Measurements from ENCODE around the gene SCIN.

Gene SCIN

GRCh38 chr7:12674861-12675260 is 104.3 kb downstream of the SCIN start:
- TF ChIP-seq RAD21 (IDR thresholded peaks at IDR 0.05; ENCODE audit: low read depth) (peak; percentile 70), TCF12 (IDR thresholded peaks at IDR 0.05; ENCODE audit: low read depth) (no peak), CEBPB (IDR thresholded peaks at IDR 0.05) (peak; percentile 48; the same call in 1 of the 2 replicates)

GRCh38 chr7:12683678-12684585 is 113.4 kb downstream of the SCIN start:
- TF ChIP-seq RAD21 (IDR thresholded peaks at IDR 0.05; ENCODE audit: low read depth) = peak; percentile 51
- TF ChIP-seq FOXM1 (IDR thresholded peaks at IDR 0.05; ENCODE audit: borderline replicate concordance, low read depth) = no peak

DNA sequence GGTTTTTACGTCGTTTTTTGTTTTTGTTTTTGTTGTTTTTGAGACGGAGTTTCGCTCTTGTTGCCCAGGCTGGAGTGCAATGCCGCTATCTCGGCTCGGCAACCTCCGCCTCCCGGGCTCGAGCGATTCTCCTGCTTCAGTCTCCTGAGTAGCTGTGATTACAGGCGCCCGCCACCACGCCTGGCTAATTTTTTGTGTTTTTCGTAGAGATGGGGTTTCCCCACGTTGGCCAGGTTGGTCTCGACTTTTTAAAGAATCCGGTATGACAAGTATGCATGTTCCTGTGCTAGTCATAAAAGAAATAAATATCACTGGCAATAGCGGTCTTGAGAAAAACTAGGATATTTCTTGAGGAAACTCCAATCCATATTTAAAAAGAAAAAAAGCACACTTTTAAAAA is 114.2 kb downstream of the SCIN start:
- TF ChIP-seq TEAD4 (IDR thresholded peaks at IDR 0.05) (no peak), CEBPB (IDR thresholded peaks at IDR 0.05) (no peak), TCF12 (IDR thresholded peaks at IDR 0.05; ENCODE audit: low read depth) (no peak), TAF1 (IDR thresholded peaks at IDR 0.05; ENCODE audit: low read depth) (no peak), ZBTB7A (IDR thresholded peaks at IDR 0.05; ENCODE audit: low read depth) (no peak), EP300 (IDR thresholded peaks at IDR 0.05; ENCODE audit: borderline replicate concordance) (no peak), NFIC (IDR thresholded peaks at IDR 0.05) (no peak), YY1 (IDR thresholded peaks at IDR 0.05; ENCODE audit: low read depth) (no peak), FOXM1 (IDR thresholded peaks at IDR 0.05; ENCODE audit: borderline replicate concordance, low read depth) (no peak)
- TF ChIP-seq, protein P1, sequence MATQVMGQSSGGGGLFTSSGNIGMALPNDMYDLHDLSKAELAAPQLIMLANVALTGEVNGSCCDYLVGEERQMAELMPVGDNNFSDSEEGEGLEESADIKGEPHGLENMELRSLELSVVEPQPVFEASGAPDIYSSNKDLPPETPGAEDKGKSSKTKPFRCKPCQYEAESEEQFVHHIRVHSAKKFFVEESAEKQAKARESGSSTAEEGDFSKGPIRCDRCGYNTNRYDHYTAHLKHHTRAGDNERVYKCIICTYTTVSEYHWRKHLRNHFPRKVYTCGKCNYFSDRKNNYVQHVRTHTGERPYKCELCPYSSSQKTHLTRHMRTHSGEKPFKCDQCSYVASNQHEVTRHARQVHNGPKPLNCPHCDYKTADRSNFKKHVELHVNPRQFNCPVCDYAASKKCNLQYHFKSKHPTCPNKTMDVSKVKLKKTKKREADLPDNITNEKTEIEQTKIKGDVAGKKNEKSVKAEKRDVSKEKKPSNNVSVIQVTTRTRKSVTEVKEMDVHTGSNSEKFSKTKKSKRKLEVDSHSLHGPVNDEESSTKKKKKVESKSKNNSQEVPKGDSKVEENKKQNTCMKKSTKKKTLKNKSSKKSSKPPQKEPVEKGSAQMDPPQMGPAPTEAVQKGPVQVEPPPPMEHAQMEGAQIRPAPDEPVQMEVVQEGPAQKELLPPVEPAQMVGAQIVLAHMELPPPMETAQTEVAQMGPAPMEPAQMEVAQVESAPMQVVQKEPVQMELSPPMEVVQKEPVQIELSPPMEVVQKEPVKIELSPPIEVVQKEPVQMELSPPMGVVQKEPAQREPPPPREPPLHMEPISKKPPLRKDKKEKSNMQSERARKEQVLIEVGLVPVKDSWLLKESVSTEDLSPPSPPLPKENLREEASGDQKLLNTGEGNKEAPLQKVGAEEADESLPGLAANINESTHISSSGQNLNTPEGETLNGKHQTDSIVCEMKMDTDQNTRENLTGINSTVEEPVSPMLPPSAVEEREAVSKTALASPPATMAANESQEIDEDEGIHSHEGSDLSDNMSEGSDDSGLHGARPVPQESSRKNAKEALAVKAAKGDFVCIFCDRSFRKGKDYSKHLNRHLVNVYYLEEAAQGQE (IDR thresholded peaks at IDR 0.05; ENCODE audit: low read depth) = no peak

DNA sequence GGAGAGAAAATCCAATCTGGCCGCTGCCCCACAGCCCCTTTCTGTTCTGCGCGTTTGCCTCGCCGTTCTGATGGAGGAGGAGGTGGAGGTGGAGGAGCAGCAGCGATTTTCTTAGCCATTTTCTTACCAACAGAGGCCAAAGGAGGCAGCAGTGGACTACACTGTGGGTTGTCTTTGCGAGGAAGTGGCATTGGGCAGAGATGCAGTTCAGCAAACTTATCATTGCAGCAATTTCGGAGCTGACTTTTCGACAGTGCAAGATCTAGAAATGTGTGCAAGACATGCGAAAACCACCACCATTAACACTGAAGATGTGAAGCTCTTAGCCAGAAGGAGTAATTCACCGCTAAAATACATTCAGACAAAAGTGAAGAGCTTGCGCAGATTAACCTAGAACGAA is 115.0 kb downstream of the SCIN start:
- TF ChIP-seq, protein P1 (IDR thresholded peaks at IDR 0.05; ENCODE audit: low read depth) = no peak
- TF ChIP-seq RAD21 (IDR thresholded peaks at IDR 0.05; ENCODE audit: low read depth) = peak; percentile 34; the same call in 1 of the 2 replicates
- TF ChIP-seq TAF1 (IDR thresholded peaks at IDR 0.05; ENCODE audit: low read depth) = no peak

GRCh38 chr7:12686234-12686890 is 115.8 kb downstream of the SCIN start:
- TF ChIP-seq CEBPB (IDR thresholded peaks at IDR 0.05) (no peak), TAF1 (IDR thresholded peaks at IDR 0.05; ENCODE audit: low read depth) (no peak), EP300 (IDR thresholded peaks at IDR 0.05; ENCODE audit: borderline replicate concordance) (no peak), RAD21 (IDR thresholded peaks at IDR 0.05; ENCODE audit: low read depth) (peak; percentile 11; the same call in 1 of the 2 replicates), YY1 (IDR thresholded peaks at IDR 0.05; ENCODE audit: low read depth) (0 out of 2 replicates have a peak, but pooled peaks have one; percentile 23), EGR1 (IDR thresholded peaks at IDR 0.05) (no peak), TCF12 (IDR thresholded peaks at IDR 0.05; ENCODE audit: low read depth) (0 out of 2 replicates have a peak, but pooled peaks have one; percentile 28), FOXM1 (IDR thresholded peaks at IDR 0.05; ENCODE audit: borderline replicate concordance, low read depth) (peak; percentile 35; the same call in 1 of the 2 replicates), ZBTB7A (IDR thresholded peaks at IDR 0.05; ENCODE audit: low read depth) (no peak), NFIC (IDR thresholded peaks at IDR 0.05) (no peak), MAX (IDR thresholded peaks at IDR 0.05) (peak; percentile 92), TEAD4 (IDR thresholded peaks at IDR 0.05) (0 out of 2 replicates have a peak, but pooled peaks have one; percentile 38), CREB1 (IDR thresholded peaks at IDR 0.05; ENCODE audit: low read depth) (0 out of 2 replicates have a peak, but pooled peaks have one; percentile 25)
- TF ChIP-seq, protein P2, sequence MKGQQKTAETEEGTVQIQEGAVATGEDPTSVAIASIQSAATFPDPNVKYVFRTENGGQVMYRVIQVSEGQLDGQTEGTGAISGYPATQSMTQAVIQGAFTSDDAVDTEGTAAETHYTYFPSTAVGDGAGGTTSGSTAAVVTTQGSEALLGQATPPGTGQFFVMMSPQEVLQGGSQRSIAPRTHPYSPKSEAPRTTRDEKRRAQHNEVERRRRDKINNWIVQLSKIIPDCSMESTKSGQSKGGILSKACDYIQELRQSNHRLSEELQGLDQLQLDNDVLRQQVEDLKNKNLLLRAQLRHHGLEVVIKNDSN (IDR thresholded peaks at IDR 0.05) = peak; percentile 94
- TF ChIP-seq, protein P1 (IDR thresholded peaks at IDR 0.05; ENCODE audit: low read depth) = no peak

Data from Ishikawa (cell line).